Activated CD4-positive, alpha-beta memory T cell treated with anti-CD3 and anti-CD28 coated beads for 36 hours (primary cell): ENCODE results near the gene TMOD2. TPM values are rescaled to one million over a fixed set of nuclear protein-coding genes. Genes with fewer than 3 reads are reported as not detected.

Experiments
- CTCF ChIA-PET: fragments of 350-600 bp; sonication (Branson Sonifier 250); formaldehyde crosslinking; loops from one replicate; lab custom pipeline; 2021; ENCODE audit warnings: antibody characterized with exemption, inconsistent platforms; lab: Charles Lee
- POLR2A ChIA-PET: fragments of 350-600 bp; sonication (Branson Sonifier 250); formaldehyde crosslinking; loops from one replicate; lab custom pipeline; 2021; ENCODE audit warnings: antibody characterized with exemption; lab: Charles Lee
- DNase-seq: peaks from one replicate; pipeline ENCODE4 v3.0.0-alpha.2; 2020
- H3K27ac Mint-ChIP-seq: one replicate; pipeline ENCODE4 v1.8.0; 2021; ENCODE audit warnings: mixed read lengths
- H3K27me3 Mint-ChIP-seq: one replicate; pipeline ENCODE4 v1.8.0; 2021; ENCODE audit warnings: mixed read lengths
- H3K36me3 Mint-ChIP-seq: one replicate; pipeline ENCODE4 v1.8.0; 2021; ENCODE audit warnings: mixed read lengths
- H3K4me1 Mint-ChIP-seq: one replicate; pipeline ENCODE4 v1.8.0; 2021; ENCODE audit warnings: low read depth, mixed read lengths
- H3K4me3 Mint-ChIP-seq: one replicate; pipeline ENCODE4 v1.8.0; 2021; ENCODE audit warnings: mild to moderate bottlenecking, mixed read lengths
- H3K9me3 Mint-ChIP-seq: one replicate; pipeline ENCODE4 v1.8.0; 2021; ENCODE audit warnings: mixed read lengths
- intact Hi-C: fragments of 100-400 bp; cut with micrococcal nuclease; formaldehyde crosslinking; loops from one replicate; pipeline ENCODE4 v1.15.1; 2023
- total RNA-seq, 2 experiments: library from RNA; stranded (reverse); gene quantifications; one replicate each; pipeline ENCODE4 v1.2.3, GENCODE V29; 2021

The TMOD2 gene
- total RNA-seq, 2 experiments from 2014 or later = 6.7 to 7.9 TPM

GRCh38 chr15:51842852-51843737 lies 91.7 kb downstream of the TMOD2 start:
- Mint-ChIP-seq H3K36me3 (no peaks in the 10 kb centered on the region), H3K4me3 (no peak overlapping the region), H3K9me3 (no peaks in the 10 kb centered on the region), H3K27me3 (no peaks in the 10 kb centered on the region), H3K4me1 (peaks cover 73% of the 10 kb centered on the region), H3K27ac (no peak overlapping the region)
- intact Hi-C loops = no loop called here
- POLR2A ChIA-PET = interaction anchor here (1.0 to 1.5 kb wide), 2 partner anchors 14 to 18 kb away, joined by 4 read pairs; partner anchors contain the start of gene TMOD3
- peak; percentile 55 for DNase-seq
- CTCF ChIA-PET = interaction anchor here (0.7 to 1.5 kb wide), 3 partner anchors 46 to 67 kb away, joined by 3 to 5 read pairs (median 5); no protein-coding TSS in a partner anchor

DNA sequence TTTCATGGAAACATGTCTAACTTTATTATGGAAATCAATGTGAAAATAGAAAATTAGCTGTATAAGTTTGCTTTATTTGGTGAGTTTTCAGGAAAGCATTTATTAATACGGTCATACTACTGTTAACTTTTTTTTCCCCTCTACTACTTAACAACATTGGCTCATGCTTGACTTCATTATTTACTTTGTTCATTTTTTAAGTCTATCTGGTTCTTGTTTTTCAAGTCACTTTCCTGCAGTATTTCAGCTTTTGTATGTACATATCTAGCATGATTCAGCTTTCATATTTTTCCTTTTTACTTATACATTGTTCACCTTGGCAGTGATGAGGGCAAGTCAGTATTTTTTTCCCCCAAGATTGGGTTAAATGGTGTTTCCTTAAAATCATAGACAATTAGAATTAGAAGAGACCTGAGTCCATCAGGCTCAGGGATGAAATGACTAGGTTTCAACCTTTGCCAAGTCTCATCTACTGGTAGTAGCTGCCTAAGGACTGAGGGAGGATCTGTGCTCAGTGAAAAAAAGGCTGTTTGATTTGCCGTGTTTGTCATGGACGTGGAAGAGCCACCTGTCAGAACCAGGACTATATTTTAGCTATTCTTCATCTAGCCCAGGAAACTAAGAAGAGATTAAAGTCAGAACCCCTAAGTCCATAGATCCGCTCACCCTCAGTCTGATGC lies 93.5 kb downstream of the TMOD2 start:
- POLR2A ChIA-PET = interaction anchor here (0.8 to 1.5 kb wide), 3 partner anchors 11 to 16 kb away, joined by 3 to 5 read pairs (median 4); partner anchors contain the start of gene TMOD3
- CTCF ChIA-PET = interaction anchor here (0.6 to 1.0 kb wide), 3 partner anchors 56 to 353 kb away, joined by 3 read pairs; no protein-coding TSS in a partner anchor

DNA sequence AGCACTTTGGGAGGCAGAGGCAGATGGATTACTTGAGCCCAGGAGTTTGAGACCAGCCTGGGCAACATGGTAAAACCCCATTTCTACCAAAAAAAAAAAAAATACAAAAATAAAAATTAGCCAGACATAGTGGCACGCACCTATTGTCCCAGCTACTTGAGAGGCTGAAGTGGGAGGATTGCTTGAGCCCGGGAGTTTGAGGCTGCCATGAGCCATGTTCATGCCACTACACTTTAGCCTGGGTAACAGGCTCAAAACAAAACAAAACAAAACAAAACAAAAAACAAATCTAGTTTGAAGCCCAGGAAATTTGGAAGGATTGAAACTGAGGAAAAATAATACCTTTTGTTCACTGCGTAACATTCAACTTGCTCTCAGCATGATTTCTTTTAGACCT lies 94.7 kb downstream of the TMOD2 start:
- Mint-ChIP-seq H3K4me1 (peaks cover 75% of the 10 kb centered on the region), H3K27ac (peak overlapping the region; percentile 61), H3K9me3 (no peaks in the 10 kb centered on the region), H3K4me3 (no peak overlapping the region), H3K27me3 (no peaks in the 10 kb centered on the region), H3K36me3 (no peaks in the 10 kb centered on the region)
- no peak for DNase-seq
- intact Hi-C loops = loop anchor here (1.0 kb wide), 1 partner anchor 13 kb away; no protein-coding TSS in a partner anchor
- ChIA-PET CTCF (interaction anchor here (0.8 kb wide), 1 partner anchor 69 kb away, joined by 3 read pairs; no protein-coding TSS in a partner anchor), POLR2A (interaction anchor here (0.8 to 0.9 kb wide), 2 partner anchors 13 to 15 kb away, joined by 3 read pairs; no protein-coding TSS in a partner anchor)

More for the DNA sequence above, 93.5 kb downstream of the TMOD2 start:
- Mint-ChIP-seq H3K4me3 (no peak overlapping the region), H3K36me3 (no peaks in the 10 kb centered on the region), H3K4me1 (peaks cover 74% of the 10 kb centered on the region), H3K27me3 (no peaks in the 10 kb centered on the region), H3K9me3 (no peaks in the 10 kb centered on the region), H3K27ac (no peak overlapping the region)
- intact Hi-C loops = no loop called here
- DNase-seq = no peak

- H3K36me3 Mint-ChIP-seq = no peaks in the 10 kb centered on the region
- no peak for DNase-seq
- intact Hi-C loops = loop anchor here (1.0 kb wide), 1 partner anchor 13 kb away; no protein-coding TSS in a partner anchor
- no peaks in the 10 kb centered on the region for H3K27me3 Mint-ChIP-seq
- no peak overlapping the region for H3K4me3 Mint-ChIP-seq
- no peaks in the 10 kb centered on the region for H3K9me3 Mint-ChIP-seq
- ChIA-PET POLR2A (interaction anchor here (0.6 to 2.3 kb wide), 2 partner anchors 16 to 100 kb away, joined by 3 to 6 read pairs; no protein-coding TSS in a partner anchor), CTCF (interaction anchor here (1.3 kb wide), 1 partner anchor 15 kb away, joined by 3 read pairs; no protein-coding TSS in a partner anchor)
- peak overlapping the region; percentile 61 for H3K27ac Mint-ChIP-seq
- H3K4me1 Mint-ChIP-seq = peaks cover 71% of the 10 kb centered on the region
Observed at GRCh38 chr15:51846463-51847230, 95.2 kb downstream of the TMOD2 start.

- no peaks in the 10 kb centered on the region for H3K36me3 Mint-ChIP-seq
- POLR2A ChIA-PET = interaction anchor here (2.3 kb wide), 1 partner anchor 14 kb away, joined by 6 read pairs; no protein-coding TSS in a partner anchor
- no peak overlapping the region for H3K4me3 Mint-ChIP-seq
- no peaks in the 10 kb centered on the region for H3K9me3 Mint-ChIP-seq
- CTCF ChIA-PET = interaction anchor here (1.6 kb wide), 1 partner anchor 72 kb away, joined by 4 read pairs; no protein-coding TSS in a partner anchor
- no peaks in the 10 kb centered on the region for H3K27me3 Mint-ChIP-seq
- peaks cover 66% of the 10 kb centered on the region for H3K4me1 Mint-ChIP-seq
- intact Hi-C loops = no loop called here
- DNase-seq = no peak
- H3K27ac Mint-ChIP-seq = no peak overlapping the region
Observed at GRCh38 chr15:51848811-51849210, 97.4 kb downstream of the TMOD2 start.

GRCh38 chr15:51849860-51850259 lies 98.5 kb downstream of the TMOD2 start:
- DNase-seq = no peak

DNA sequence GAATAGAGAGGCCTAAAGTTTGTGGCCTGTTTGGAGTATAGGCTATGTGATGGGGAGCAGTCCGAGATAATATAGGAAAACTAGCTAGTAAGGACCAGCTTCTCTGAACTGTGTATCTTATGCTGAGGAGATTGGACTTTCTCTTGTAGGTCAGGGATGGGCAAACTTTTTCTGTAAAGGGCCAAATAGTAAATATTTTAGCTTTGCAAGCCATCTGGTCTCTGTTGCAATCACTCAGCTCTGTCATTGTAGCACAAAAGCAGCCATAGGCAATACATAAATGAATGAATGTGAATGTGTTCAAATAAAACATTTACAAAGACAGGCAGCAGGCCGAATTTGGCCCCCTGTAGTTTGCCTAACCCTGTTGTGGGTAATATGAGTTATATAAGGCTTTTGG lies 102.6 kb downstream of the TMOD2 start:
- Mint-ChIP-seq H3K4me3 (no peak overlapping the region), H3K27ac (no peak overlapping the region), H3K9me3 (no peaks in the 10 kb centered on the region), H3K36me3 (peaks cover under 1% of the 10 kb centered on the region), H3K27me3 (no peaks in the 10 kb centered on the region), H3K4me1 (peaks cover 46% of the 10 kb centered on the region)
- intact Hi-C loops = no loop called here
- POLR2A ChIA-PET = no interaction called here
- DNase-seq = no peak
- CTCF ChIA-PET = interaction anchor here (0.9 kb wide), 1 partner anchor 20 kb away, joined by 3 read pairs; no protein-coding TSS in a partner anchor

More at GRCh38 chr15:51849860-51850259, 98.5 kb downstream of the TMOD2 start:
- Mint-ChIP-seq H3K4me1 (peaks cover 60% of the 10 kb centered on the region), H3K27me3 (no peaks in the 10 kb centered on the region), H3K27ac (no peak overlapping the region), H3K4me3 (no peak overlapping the region), H3K9me3 (no peaks in the 10 kb centered on the region), H3K36me3 (no peaks in the 10 kb centered on the region)
- ChIA-PET CTCF (no interaction called here), POLR2A (no interaction called here)
- intact Hi-C loops = no loop called here

DNA sequence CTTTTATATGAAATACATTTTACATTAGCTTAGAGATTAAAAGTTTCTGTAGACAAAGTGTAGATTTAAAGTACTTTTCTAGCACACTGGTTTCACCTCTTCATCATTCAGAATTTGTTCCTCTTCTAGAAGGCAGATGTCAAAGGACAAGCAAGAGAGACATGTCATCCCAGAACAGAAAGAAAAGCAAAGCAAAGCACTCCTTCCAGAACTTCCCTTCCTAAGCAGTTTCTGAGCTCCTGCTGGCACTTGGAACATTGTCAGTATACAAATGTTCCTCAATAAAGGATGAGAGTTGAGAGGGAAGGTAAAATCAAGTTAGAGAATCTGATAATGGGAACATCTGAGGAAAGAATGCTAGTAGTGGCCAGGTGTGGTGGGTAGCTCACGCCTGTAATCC lies 104.2 kb downstream of the TMOD2 start:
- CTCF ChIA-PET = interaction anchor here (1.0 to 2.2 kb wide), 2 partner anchors 33 to 50 kb away, joined by 3 to 7 read pairs; no protein-coding TSS in a partner anchor
- POLR2A ChIA-PET = interaction anchor here (1.2 to 2.0 kb wide), 2 partner anchors 11 to 118 kb away, joined by 3 to 5 read pairs; partner anchors contain the start of gene LYSMD2
- peaks cover 48% of the 10 kb centered on the region for H3K4me1 Mint-ChIP-seq
- intact Hi-C loops = no loop called here
- H3K27me3 Mint-ChIP-seq = no peaks in the 10 kb centered on the region
- H3K9me3 Mint-ChIP-seq = no peaks in the 10 kb centered on the region
- DNase-seq = no peak
- no peak overlapping the region for H3K27ac Mint-ChIP-seq
- H3K36me3 Mint-ChIP-seq = peaks cover 2% of the 10 kb centered on the region
- no peak overlapping the region for H3K4me3 Mint-ChIP-seq

DNA sequence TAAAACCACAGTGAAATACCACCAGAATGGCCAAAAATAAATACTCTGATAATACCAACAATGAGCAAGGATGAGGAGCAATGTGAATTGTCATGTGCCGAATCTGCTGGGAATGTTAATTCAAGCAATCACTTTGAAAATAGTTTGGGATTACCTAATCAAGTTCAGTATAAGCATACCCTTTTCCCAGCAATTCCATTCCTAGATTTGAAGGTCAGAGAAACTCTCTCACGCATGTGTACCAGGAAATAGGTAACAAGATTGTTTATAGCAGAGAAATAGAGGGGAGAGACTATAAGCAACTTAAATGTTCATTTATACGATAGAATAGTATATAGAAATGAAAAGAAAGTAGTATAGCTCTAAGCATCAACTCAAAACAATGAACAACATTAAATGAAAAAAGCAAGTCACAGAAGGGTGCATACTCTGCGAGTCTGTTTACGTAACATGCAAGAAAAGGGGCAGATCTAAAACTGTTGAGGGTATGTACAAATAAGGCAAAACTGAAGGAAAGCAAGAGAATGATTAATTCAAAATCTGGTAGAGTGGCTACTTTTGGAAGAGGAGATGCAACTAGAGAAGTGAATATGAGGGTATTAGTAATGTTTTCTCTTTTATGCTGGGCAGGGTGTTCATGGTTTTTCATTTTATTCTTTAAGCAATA lies 105.5 kb downstream of the TMOD2 start:
- intact Hi-C loops = no loop called here

More for the DNA sequence above, 105.5 kb downstream of the TMOD2 start:
- Mint-ChIP-seq H3K27ac (no peak overlapping the region), H3K27me3 (no peaks in the 10 kb centered on the region), H3K4me3 (no peak overlapping the region), H3K9me3 (no peaks in the 10 kb centered on the region), H3K4me1 (peaks cover 52% of the 10 kb centered on the region), H3K36me3 (peaks cover 2% of the 10 kb centered on the region)
- ChIA-PET POLR2A (interaction anchor here (2.0 kb wide), 1 partner anchor 12 kb away, joined by 5 read pairs; no protein-coding TSS in a partner anchor), CTCF (interaction anchor here (0.6 to 2.2 kb wide), 2 partner anchors 32 to 78 kb away, joined by 3 to 7 read pairs; no protein-coding TSS in a partner anchor)
- DNase-seq = no peak
